Mesendoderm (in vitro differentiated cells): ENCODE data around the gene USP22.

Source experiments
- DNase-seq: peaks from one replicate; pipeline ENCODE4 v3.0.0; 2013
- H2AK5ac ChIP-seq: 2 replicates; pipeline ENCODE4 v1.6.1; 2013; ENCODE audit warnings: low read length, inconsistent platforms
- H2BK120ac ChIP-seq: 2 replicates; pipeline ENCODE4 v1.6.1; 2013; ENCODE audit warnings: low read depth, mild to moderate bottlenecking, low read length, moderate library complexity, mixed read lengths
- H2BK15ac ChIP-seq: replicated peaks from 2 replicates; pipeline ENCODE4 v1.6.1; 2013; ENCODE audit warnings: low read depth, mild to moderate bottlenecking, moderate library complexity
- H2BK5ac ChIP-seq: 2 replicates; pipeline ENCODE4 v1.6.1; 2013; ENCODE audit warnings: low read length, inconsistent platforms
- H3K18ac ChIP-seq: 2 replicates; pipeline ENCODE4 v1.6.1; 2013; ENCODE audit warnings: mild to moderate bottlenecking, low read length, mixed read lengths
- H3K23ac ChIP-seq: one replicate; pipeline ENCODE4 v1.6.1; 2013; ENCODE audit warnings: low read length
- H3K27ac ChIP-seq: 2 replicates; pipeline ENCODE4 v1.5.1; 2013; ENCODE audit warnings: low read depth, mild to moderate bottlenecking, inconsistent platforms, low read length, moderate library complexity
- H3K27me3 ChIP-seq: 2 replicates; pipeline ENCODE4 v1.6.1; 2013; ENCODE audit warnings: low read length, control low read depth, mild to moderate bottlenecking, inconsistent platforms; ENCODE audit not compliant: insufficient read depth, poor library complexity
- H3K36me3 ChIP-seq: 2 replicates; pipeline ENCODE4 v1.6.1; 2013; ENCODE audit warnings: low read length, inconsistent platforms; ENCODE audit not compliant: control insufficient read depth, insufficient read depth
- H3K4ac ChIP-seq: one replicate; pipeline ENCODE4 v1.6.1; 2013; ENCODE audit warnings: low read depth, mild to moderate bottlenecking, low read length, moderate library complexity
- H3K4me1 ChIP-seq: 2 replicates; pipeline ENCODE4 v1.6.1; 2013; ENCODE audit warnings: low read depth, low read length, inconsistent platforms; ENCODE audit not compliant: control insufficient read depth
- H3K4me2 ChIP-seq: 2 replicates; pipeline ENCODE4 v1.6.1; 2013; ENCODE audit warnings: low read length
- H3K4me3 ChIP-seq: 2 replicates; pipeline ENCODE4 v1.5.1; 2013; ENCODE audit warnings: mild to moderate bottlenecking, low read length
- H3K56ac ChIP-seq: one replicate; pipeline ENCODE4 v1.6.1; 2013; ENCODE audit warnings: low read length
- H3K79me1 ChIP-seq: 2 replicates; pipeline ENCODE4 v1.6.1; 2013; ENCODE audit warnings: low read length, inconsistent platforms
- H3K79me2 ChIP-seq: 2 replicates; pipeline ENCODE4 v1.6.1; 2013; ENCODE audit warnings: mild to moderate bottlenecking, low read length; ENCODE audit not compliant: control insufficient read depth, insufficient read depth
- H3K9ac ChIP-seq: 2 replicates; pipeline ENCODE4 v1.6.1; 2013; ENCODE audit warnings: low read length, inconsistent platforms
- H4K5ac ChIP-seq: one replicate; pipeline ENCODE4 v1.6.1; 2013; ENCODE audit warnings: low read length
- H4K8ac ChIP-seq: one replicate; pipeline ENCODE4 v1.6.1; 2013; ENCODE audit warnings: low read depth, mild to moderate bottlenecking, control low read depth, low read length, moderate library complexity
- WGBS: extraction: QIAGEN DNeasy Blood & Tissue Kit; methylation state at CpG from one replicate; pipeline ENCODE4 v1.1.7; 2013; ENCODE audit warnings: low lambda C conversion rate, missing lambda C conversion rate; ENCODE audit not compliant: insufficient coverage; ENCODE audit errors: extremely low coverage; 5-methylcytosine and 5-hydroxymethylcytosine counted together

The USP22 gene

DNA sequence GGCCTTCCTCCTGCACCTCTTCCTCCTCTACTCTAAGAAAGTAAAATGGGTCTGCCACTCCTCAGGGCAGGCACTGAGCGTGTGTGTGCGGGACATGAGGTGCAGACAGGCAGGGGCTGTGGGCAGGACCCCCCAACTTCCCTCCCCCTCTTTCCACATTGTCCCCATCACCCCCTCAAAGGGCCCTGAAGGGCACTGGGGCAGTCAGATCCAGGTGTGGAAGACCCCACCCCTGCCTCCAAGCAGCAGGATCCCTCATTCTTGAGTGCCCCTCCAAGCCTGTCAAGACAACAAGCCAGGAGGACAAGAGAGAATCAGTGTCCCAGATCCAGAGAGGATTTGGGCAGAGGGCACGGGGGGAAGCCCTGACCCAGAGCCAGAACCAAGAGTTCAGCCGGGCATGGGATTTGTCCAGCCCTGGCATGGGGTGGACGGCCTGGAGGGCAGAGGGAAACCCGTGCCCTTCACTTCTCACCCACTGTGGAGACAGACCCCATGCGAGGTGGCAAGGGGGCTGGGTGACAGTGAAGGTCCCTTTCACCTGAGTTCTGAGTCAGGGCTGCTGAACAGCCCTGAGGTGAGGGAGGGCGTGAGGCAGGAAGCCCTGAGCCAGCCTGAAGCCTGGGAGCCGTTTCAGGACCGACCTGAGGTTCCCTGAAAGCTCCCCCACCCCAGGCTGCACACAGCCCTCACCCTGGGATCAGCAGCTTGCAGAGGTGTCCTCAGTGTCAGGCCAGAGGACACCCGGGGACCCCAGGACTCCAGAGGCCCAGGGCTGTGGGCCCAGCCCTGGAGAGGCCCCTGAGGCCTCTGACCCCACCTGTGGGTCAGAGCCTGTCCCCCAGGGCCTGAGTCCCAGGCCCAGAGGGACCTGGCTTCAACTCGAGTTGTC, 45.8 kb downstream of the USP22 start:
- H3K79me1 ChIP-seq, result peaks cover 3% of the 10 kb centered on the region
- no peak overlapping the region for H2BK120ac ChIP-seq
- H3K18ac ChIP-seq, result no peak overlapping the region
- peaks cover 6% of the 10 kb centered on the region for H3K36me3 ChIP-seq
- no peak overlapping the region for H2AK5ac ChIP-seq
- H3K9ac ChIP-seq, result no peak overlapping the region
- H3K4ac ChIP-seq, result no peak overlapping the region
- no peak overlapping the region for H3K4me2 ChIP-seq
- H2BK5ac ChIP-seq, result no peak overlapping the region
- no peak overlapping the region for H3K23ac ChIP-seq
- H2BK15ac ChIP-seq, result no peak overlapping the region
- H4K5ac ChIP-seq, result no peak overlapping the region
- DNase-seq, result no peak
- no peak overlapping the region for H4K8ac ChIP-seq
- H3K79me2 ChIP-seq, result no peaks in the 10 kb centered on the region
- H3K27me3 ChIP-seq, result no peaks in the 10 kb centered on the region
- H3K4me3 ChIP-seq, result no peak overlapping the region
- H3K4me1 ChIP-seq, result no peaks in the 10 kb centered on the region
- no peak overlapping the region for H3K56ac ChIP-seq
- no peak overlapping the region for H3K27ac ChIP-seq
- no CpG with 5 or more reads among the region's 12 CpGs for whole genome bisulfite sequencing

DNA sequence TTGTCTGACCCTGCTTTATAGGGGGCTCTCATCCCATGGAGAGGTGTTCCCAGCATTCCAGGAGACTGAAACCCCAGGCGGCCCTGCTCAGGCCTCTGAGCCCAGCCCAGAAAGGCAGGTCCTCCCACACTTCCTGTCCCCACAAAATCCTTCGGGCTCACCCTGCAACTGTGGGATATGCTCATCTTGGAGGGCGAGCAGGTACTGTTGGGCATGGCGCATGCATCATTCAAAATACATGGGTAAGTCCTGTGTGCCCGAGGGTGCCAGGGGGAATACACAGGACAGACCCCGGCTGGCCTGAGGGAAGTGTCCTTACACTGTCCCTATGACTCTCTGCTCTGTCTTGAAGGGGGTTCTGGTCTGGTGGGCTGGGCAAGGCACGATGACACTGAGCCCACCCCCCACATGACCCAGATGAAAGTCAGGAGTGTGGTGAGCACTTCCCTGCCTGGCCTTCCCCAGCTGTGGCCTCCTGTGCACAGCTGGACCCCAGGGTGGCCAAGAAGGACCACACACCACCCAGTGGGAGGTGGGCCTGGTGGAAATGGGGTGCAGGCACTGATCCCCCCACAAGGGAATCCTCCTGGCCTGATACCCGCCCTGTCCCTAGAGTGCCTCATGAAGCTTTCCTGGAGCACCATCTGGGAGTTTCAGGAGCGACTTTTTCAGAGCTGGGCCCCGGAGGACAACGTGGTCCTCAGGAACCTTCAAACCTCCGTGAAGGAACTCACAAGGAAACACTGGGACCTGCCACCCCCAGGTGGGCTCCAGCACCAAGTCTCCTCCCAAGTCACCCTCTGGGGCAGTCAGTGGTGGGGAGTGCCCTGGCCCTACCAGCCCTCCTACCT, 46.7 kb downstream of the USP22 start:
- no peak overlapping the region for H3K4me3 ChIP-seq
- no peak overlapping the region for H2BK15ac ChIP-seq
- no peak overlapping the region for H2BK5ac ChIP-seq
- H3K79me1 ChIP-seq, result no peaks in the 10 kb centered on the region
- H4K8ac ChIP-seq, result no peak overlapping the region
- no peaks in the 10 kb centered on the region for H3K27me3 ChIP-seq
- no peak overlapping the region for H3K27ac ChIP-seq
- no peak for DNase-seq
- WGBS, result no CpG with 5 or more reads among the region's 12 CpGs
- H3K79me2 ChIP-seq, result no peaks in the 10 kb centered on the region
- H3K36me3 ChIP-seq, result peaks cover 2% of the 10 kb centered on the region
- H3K4me1 ChIP-seq, result no peaks in the 10 kb centered on the region
- no peak overlapping the region for H3K56ac ChIP-seq
- no peak overlapping the region for H2AK5ac ChIP-seq
- H2BK120ac ChIP-seq, result no peak overlapping the region
- no peak overlapping the region for H3K4me2 ChIP-seq
- H3K4ac ChIP-seq, result no peak overlapping the region
- H3K18ac ChIP-seq, result no peak overlapping the region
- H3K23ac ChIP-seq, result no peak overlapping the region
- no peak overlapping the region for H3K9ac ChIP-seq
- H4K5ac ChIP-seq, result no peak overlapping the region

DNA sequence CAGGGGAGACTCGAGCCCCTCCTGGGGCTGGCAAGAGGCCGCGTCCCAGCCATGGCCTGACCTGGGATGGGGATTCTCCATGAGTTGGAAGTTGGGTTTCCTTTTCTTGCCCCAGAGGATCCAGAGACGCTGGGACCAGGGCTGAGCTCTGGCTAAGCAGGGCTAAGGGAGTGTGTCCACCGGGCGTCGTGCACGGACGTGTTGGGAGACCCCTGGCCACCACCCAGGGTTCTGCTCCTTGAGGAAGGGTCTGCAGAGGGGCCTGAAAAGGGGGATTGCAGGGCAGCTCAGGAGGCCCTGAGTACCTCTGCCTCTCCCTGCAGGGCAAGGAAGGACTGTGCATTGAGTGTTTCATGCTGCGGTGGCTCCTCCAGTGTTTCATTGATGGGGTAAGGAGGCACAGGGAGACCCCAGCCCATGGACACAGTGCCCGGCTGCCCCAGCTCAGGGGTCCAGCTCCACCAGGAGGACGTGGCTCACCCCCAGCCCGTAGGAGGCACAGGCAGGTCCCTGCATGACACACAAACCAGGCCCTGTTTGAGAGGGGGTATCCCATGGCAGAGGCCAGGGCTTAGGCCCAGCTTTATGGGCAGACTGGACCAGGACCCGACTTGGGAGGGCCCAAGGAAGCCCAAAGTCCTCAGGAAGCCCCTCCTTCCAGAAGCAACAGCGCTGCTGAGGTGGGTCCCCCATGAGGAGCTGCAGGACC, 47.5 kb downstream of the USP22 start:
- Histone ChIP-seq H3K4me2 (no peak overlapping the region), H3K79me2 (no peaks in the 10 kb centered on the region), H2BK15ac (no peak overlapping the region), H3K27ac (no peak overlapping the region), H3K18ac (no peak overlapping the region), H3K9ac (no peak overlapping the region), H2BK5ac (no peak overlapping the region), H3K56ac (no peak overlapping the region), H3K23ac (no peak overlapping the region), H4K8ac (no peak overlapping the region), H3K79me1 (no peaks in the 10 kb centered on the region), H3K27me3 (no peaks in the 10 kb centered on the region), H3K4ac (no peak overlapping the region), H3K36me3 (peaks cover 2% of the 10 kb centered on the region), H4K5ac (no peak overlapping the region), H2AK5ac (no peak overlapping the region), H3K4me1 (no peaks in the 10 kb centered on the region), H2BK120ac (no peak overlapping the region), H3K4me3 (no peak overlapping the region)
- WGBS, result no CpG with 5 or more reads among the region's 15 CpGs
- DNase-seq, result no peak

DNA sequence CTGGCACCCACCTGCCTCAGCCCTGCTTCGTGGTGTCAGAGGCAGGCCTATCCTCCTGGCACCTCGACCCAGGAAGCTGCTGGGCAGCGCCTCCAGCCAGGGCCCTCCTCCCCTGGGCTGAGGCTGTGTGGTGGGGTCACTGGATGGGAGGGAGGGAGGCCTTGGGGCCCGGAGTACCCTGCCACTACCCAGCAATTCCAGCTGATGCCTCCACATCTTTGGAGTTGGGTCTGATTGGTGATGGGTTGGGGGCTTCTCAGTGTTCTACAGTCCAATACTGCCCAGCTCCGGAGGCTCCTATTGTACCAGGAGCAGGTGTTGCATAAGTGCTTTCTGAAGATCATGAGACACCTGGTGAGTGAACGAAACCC, 48.0 kb downstream of the USP22 start:
- H2BK15ac ChIP-seq, result no peak overlapping the region
- no peak overlapping the region for H3K23ac ChIP-seq
- H2BK5ac ChIP-seq, result no peak overlapping the region
- no peak overlapping the region for H2AK5ac ChIP-seq
- H3K27ac ChIP-seq, result no peak overlapping the region
- H3K4ac ChIP-seq, result no peak overlapping the region
- H3K79me2 ChIP-seq, result no peaks in the 10 kb centered on the region
- peaks cover under 1% of the 10 kb centered on the region for H3K36me3 ChIP-seq
- H4K8ac ChIP-seq, result no peak overlapping the region
- H4K5ac ChIP-seq, result no peak overlapping the region
- no peak overlapping the region for H3K18ac ChIP-seq
- no peaks in the 10 kb centered on the region for H3K79me1 ChIP-seq
- no peak overlapping the region for H2BK120ac ChIP-seq
- no peak overlapping the region for H3K56ac ChIP-seq
- H3K27me3 ChIP-seq, result no peaks in the 10 kb centered on the region
- no peak overlapping the region for H3K4me2 ChIP-seq
- no CpG with 5 or more reads among the region's 6 CpGs for WGBS
- no peak for DNase-seq
- no peak overlapping the region for H3K9ac ChIP-seq
- no peak overlapping the region for H3K4me3 ChIP-seq
- no peaks in the 10 kb centered on the region for H3K4me1 ChIP-seq

DNA sequence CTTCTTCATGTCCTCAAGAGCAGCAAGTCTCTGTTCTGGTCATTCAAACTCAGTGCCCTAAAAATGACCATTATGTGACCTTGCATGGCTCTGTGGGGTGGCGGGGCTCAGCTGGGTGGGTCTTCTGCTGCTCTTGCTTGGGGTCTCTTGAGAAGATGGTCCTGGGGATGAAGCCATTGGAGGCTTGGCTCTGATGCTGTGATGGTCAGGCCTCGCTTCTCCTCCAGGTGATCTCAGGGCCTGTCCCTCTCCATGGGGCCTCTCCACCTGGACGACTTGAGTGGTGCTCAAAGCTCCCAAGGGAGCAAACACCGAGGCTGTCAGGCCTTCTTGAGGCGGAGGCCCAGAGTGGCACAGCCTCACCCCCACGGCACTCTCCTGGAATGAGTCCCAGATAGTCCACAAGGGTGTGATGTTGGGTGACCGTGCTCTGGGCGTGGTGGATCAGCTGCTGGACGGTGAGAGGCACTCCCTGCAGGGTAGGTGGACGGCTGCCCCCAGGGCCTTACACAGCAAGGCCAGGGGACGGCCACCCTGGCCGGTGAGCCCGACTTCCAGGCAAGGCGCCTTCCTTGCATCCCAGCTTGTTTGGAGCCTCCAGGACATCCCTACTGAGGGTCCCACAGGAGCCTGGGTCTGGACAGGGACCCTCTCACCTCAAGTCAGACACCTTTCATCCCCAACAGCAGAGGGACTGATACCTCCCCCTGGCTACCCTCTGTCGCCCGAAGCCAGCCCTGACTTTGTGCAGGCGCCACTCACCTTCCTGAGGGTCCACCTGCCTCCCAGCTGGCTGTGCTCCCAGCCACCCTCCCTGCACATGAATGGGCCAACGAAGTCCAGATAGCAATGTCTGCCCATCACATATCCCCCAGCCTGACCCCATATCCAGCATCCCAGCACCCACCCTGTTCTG, 48.7 kb downstream of the USP22 start:
- Histone ChIP-seq H3K36me3 (no peaks in the 10 kb centered on the region), H3K23ac (no peak overlapping the region), H4K5ac (no peak overlapping the region), H3K4ac (no peak overlapping the region), H3K18ac (no peak overlapping the region), H3K79me2 (no peaks in the 10 kb centered on the region), H2BK15ac (no peak overlapping the region), H3K9ac (no peak overlapping the region), H3K4me2 (no peak overlapping the region), H3K79me1 (no peaks in the 10 kb centered on the region), H2BK120ac (no peak overlapping the region), H2AK5ac (peak overlapping the region; percentile 37), H4K8ac (no peak overlapping the region), H3K27ac (no peak overlapping the region), H3K56ac (no peak overlapping the region), H2BK5ac (no peak overlapping the region), H3K27me3 (no peaks in the 10 kb centered on the region), H3K4me3 (no peak overlapping the region), H3K4me1 (no peaks in the 10 kb centered on the region)
- no CpG with 5 or more reads among the region's 18 CpGs for WGBS
- no peak for DNase-seq
